HS-5 (cell line): ENCODE results near the gene CYSLTR2.

Source experiments
- DNase-seq: peaks from one replicate; pipeline ENCODE4 v3.0.0-alpha.2; 2012; ENCODE audit warnings: low read depth

The CYSLTR2 gene

GRCh38 chr13:48741377-48741776, 87.6 kb downstream of the CYSLTR2 start:
- DNase-seq = no peak

- DNase-seq = no peak
These were observed 93.1 kb downstream of the CYSLTR2 start for GRCh38 chr13:48746821-48747220.

- no peak for DNase-seq
These were observed 95.0 kb downstream of the CYSLTR2 start for GRCh38 chr13:48748681-48749080.

GRCh38 chr13:48749144-48749543, 95.4 kb downstream of the CYSLTR2 start:
- DNase-seq = no peak

- DNase-seq = peak; percentile 88
These were observed 96.2 kb downstream of the CYSLTR2 start for GRCh38 chr13:48749699-48750473.

- no peak for DNase-seq
These were observed 97.1 kb downstream of the CYSLTR2 start for GRCh38 chr13:48750588-48751383.

GRCh38 chr13:48760626-48761025, 106.9 kb downstream of the CYSLTR2 start:
- DNase-seq = no peak
